ENCODE measurements around the gene SLC25A14. TPM values are rescaled to one million over a fixed set of nuclear protein-coding genes. Genes with fewer than 3 reads are reported as not detected.

SLC25A14 gene
- total RNA-seq, 1 experiment from 2014 or later = 13.1 TPM

DNA sequence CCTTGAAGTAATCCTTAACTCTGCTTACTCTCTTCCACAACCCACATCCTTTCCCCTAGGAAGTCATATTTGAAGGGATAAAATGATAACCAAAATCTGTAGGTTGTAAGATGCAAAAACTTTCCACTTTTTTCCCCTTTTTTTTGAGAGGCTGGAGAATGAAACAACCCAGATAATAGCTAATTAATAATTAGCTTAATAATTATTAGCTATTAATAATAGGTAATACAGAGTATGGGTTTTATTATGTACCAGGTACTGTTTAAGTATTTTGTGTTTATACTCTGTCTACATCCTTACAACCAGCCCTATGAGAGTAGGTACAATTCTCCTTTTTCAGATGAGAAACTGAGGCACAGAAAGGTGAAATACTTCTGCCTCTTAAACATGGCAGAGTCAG lies 36.4 kb downstream of the SLC25A14 start:
- Histone ChIP-seq H3K4me1 (ENCODE audit: control insufficient read depth in 1 of 2, insufficient read depth in 2 of 2, low read length in 2 of 2) (no peaks in the 10 kb centered on the region), H3K9me3 (ENCODE audit: control insufficient read depth in 1 of 2, insufficient read depth in 1 of 2, low read depth in 1 of 2, low read length in 2 of 2) (no peaks in the 10 kb centered on the region), H3K27me3 (ENCODE audit: insufficient read depth, low read length) (no peaks in the 10 kb centered on the region), H3K9ac (ENCODE audit: low read length) (no peak overlapping the region), H3K79me2 (ENCODE audit: insufficient read depth, low read length) (no peaks in the 10 kb centered on the region), H3K4me2 (ENCODE audit: low read length) (no peak overlapping the region), H3K36me3 (ENCODE audit: control insufficient read depth in 1 of 2, insufficient read depth in 2 of 2, low read length in 2 of 2) (no peaks in the 10 kb centered on the region), H3K4me3 (replicated peaks in 1 of 2; ENCODE audit: low read depth in 1 of 2, low read length in 2 of 2) (no peak overlapping the region), H2AFZ (ENCODE audit: low read depth, low read length, poor library complexity, severe bottlenecking) (no peak overlapping the region), H3K9me2 (ENCODE audit: insufficient read depth) (no peaks in the 10 kb centered on the region), H4K20me1 (ENCODE audit: insufficient read depth) (no peaks in the 10 kb centered on the region), H3K27ac (ENCODE audit: low read depth, low read length) (no peak overlapping the region)
- intact Hi-C loops (cut with micrococcal nuclease) = no loop called here
- no peak for TF ChIP-seq CTCF (IDR thresholded peaks at IDR 0.05 in 2 of 3, conservative IDR thresholded peaks at IDR 0.05 in 1 of 3; ENCODE audit: borderline replicate concordance in 1 of 3, insufficient read depth in 1 of 3, low read depth in 2 of 3, low read length in 2 of 3)
- TF ChIP-seq ZFX (IDR thresholded peaks at IDR 0.05) = no peak
- TF ChIP-seq ZNF274 (IDR thresholded peaks at IDR 0.05; ENCODE audit: low read depth, low read length) = no peak
- TF ChIP-seq SIN3A (IDR thresholded peaks at IDR 0.05; ENCODE audit: low read depth) = no peak
- no peak for TF ChIP-seq EZH2 (IDR thresholded peaks at IDR 0.05)
- no peak for TF ChIP-seq CBX3 (IDR thresholded peaks at IDR 0.05; ENCODE audit: low read depth)
- TF ChIP-seq EZH2phosphoT487 (IDR thresholded peaks at IDR 0.05; ENCODE audit: borderline replicate concordance) = no peak
- TF ChIP-seq SP1 (IDR thresholded peaks at IDR 0.05; ENCODE audit: low read depth) = no peak
- TF ChIP-seq, protein P1, sequence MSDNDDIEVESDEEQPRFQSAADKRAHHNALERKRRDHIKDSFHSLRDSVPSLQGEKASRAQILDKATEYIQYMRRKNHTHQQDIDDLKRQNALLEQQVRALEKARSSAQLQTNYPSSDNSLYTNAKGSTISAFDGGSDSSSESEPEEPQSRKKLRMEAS (IDR thresholded peaks at IDR 0.05) = no peak
- no peak for TF ChIP-seq SRF (IDR thresholded peaks at IDR 0.05; ENCODE audit: low read depth)
- TF ChIP-seq, protein P2, sequence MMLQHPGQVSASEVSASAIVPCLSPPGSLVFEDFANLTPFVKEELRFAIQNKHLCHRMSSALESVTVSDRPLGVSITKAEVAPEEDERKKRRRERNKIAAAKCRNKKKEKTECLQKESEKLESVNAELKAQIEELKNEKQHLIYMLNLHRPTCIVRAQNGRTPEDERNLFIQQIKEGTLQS (IDR thresholded peaks at IDR 0.05) = no peak
- no peak for TF ChIP-seq POLR2AphosphoS5 (IDR thresholded peaks at IDR 0.05; ENCODE audit: low read depth, low read length)
- TF ChIP-seq EGR1 (IDR thresholded peaks at IDR 0.05; ENCODE audit: low read depth) = no peak
- no peak for TF ChIP-seq YY1 (IDR thresholded peaks at IDR 0.05; ENCODE audit: extremely low read depth, insufficient replicate concordance, low read depth, low read length)
- ChIA-PET POLR2A (no interaction called here), CTCF (no interaction called here), RAD21 (ENCODE audit: low non-redundant PET in 1 of 2, low total read pairs in 2 of 2, uncharacterized antibody in 2 of 2, unreplicated experiment in 2 of 2) (no interaction called here)
- DNase-seq (ENCODE audit: low read depth, low spot score) = no peak
- no peak for ATAC-seq
- no TSS peak for BruUV-seq (replicated peaks)
